ENCODE measurements around the gene FOXA3.

DNA sequence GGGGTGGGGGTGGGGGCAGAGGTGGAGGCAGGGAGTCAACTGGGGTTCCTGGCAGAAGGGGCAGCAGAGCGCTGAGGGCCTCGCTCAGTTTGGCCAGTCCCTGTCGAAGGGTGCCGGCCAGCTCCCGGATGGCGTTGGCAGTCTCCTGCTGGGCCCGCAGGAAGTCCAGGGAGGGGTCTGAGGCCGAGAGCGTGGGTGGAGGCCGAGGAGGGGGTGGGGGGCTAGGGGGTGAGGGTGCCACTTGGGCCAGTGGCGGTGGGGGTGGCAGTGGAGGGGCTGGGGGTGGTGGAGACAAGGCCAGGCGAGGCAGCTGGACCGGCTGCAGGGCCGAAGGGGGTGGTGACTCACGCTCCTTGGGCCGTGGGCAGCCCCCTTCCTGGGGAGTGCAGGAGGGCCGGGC is 26.8 kb downstream of the FOXA3 start:
- TF ChIP-seq ZNF565 (CRISPR knock-in tag; conservative IDR thresholded peaks at IDR 0.05; ENCODE audit: low read depth) (no peak), ZFP30 (CRISPR knock-in tag; IDR thresholded peaks at IDR 0.05) (no peak), ZNF8 (CRISPR knock-in tag; IDR thresholded peaks at IDR 0.05) (no peak), GLIS3 (CRISPR knock-in tag; IDR thresholded peaks at IDR 0.05) (no peak), ZC3H10 (CRISPR knock-in tag; IDR thresholded peaks at IDR 0.05) (no peak), RARB (CRISPR knock-in tag; IDR thresholded peaks at IDR 0.05) (no peak), ARNTL (CRISPR knock-in tag; IDR thresholded peaks at IDR 0.05; ENCODE audit: borderline replicate concordance, low read depth) (no peak)
- TF ChIP-seq, protein P1, sequence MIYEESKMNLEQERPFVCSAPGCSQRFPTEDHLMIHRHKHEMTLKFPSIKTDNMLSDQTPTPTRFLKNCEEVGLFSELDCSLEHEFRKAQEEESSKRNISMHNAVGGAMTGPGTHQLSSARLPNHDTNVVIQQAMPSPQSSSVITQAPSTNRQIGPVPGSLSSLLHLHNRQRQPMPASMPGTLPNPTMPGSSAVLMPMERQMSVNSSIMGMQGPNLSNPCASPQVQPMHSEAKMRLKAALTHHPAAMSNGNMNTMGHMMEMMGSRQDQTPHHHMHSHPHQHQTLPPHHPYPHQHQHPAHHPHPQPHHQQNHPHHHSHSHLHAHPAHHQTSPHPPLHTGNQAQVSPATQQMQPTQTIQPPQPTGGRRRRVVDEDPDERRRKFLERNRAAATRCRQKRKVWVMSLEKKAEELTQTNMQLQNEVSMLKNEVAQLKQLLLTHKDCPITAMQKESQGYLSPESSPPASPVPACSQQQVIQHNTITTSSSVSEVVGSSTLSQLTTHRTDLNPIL (CRISPR knock-in tag; IDR thresholded peaks at IDR 0.05; ENCODE audit: low read depth): no peak
- TF ChIP-seq, protein P2, sequence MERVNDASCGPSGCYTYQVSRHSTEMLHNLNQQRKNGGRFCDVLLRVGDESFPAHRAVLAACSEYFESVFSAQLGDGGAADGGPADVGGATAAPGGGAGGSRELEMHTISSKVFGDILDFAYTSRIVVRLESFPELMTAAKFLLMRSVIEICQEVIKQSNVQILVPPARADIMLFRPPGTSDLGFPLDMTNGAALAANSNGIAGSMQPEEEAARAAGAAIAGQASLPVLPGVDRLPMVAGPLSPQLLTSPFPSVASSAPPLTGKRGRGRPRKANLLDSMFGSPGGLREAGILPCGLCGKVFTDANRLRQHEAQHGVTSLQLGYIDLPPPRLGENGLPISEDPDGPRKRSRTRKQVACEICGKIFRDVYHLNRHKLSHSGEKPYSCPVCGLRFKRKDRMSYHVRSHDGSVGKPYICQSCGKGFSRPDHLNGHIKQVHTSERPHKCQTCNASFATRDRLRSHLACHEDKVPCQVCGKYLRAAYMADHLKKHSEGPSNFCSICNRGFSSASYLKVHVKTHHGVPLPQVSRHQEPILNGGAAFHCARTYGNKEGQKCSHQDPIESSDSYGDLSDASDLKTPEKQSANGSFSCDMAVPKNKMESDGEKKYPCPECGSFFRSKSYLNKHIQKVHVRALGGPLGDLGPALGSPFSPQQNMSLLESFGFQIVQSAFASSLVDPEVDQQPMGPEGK (CRISPR knock-in tag; IDR thresholded peaks at IDR 0.05; ENCODE audit: borderline replicate concordance): no peak
- TF ChIP-seq, protein P3, sequence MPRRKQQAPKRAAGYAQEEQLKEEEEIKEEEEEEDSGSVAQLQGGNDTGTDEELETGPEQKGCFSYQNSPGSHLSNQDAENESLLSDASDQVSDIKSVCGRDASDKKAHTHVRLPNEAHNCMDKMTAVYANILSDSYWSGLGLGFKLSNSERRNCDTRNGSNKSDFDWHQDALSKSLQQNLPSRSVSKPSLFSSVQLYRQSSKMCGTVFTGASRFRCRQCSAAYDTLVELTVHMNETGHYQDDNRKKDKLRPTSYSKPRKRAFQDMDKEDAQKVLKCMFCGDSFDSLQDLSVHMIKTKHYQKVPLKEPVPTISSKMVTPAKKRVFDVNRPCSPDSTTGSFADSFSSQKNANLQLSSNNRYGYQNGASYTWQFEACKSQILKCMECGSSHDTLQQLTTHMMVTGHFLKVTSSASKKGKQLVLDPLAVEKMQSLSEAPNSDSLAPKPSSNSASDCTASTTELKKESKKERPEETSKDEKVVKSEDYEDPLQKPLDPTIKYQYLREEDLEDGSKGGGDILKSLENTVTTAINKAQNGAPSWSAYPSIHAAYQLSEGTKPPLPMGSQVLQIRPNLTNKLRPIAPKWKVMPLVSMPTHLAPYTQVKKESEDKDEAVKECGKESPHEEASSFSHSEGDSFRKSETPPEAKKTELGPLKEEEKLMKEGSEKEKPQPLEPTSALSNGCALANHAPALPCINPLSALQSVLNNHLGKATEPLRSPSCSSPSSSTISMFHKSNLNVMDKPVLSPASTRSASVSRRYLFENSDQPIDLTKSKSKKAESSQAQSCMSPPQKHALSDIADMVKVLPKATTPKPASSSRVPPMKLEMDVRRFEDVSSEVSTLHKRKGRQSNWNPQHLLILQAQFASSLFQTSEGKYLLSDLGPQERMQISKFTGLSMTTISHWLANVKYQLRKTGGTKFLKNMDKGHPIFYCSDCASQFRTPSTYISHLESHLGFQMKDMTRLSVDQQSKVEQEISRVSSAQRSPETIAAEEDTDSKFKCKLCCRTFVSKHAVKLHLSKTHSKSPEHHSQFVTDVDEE (CRISPR knock-in tag; IDR thresholded peaks at IDR 0.05): no peak
